HFF-Myc (cell line): ENCODE data around the gene DLGAP1.

Experiments used
- DNase-seq: peaks from one replicate; pipeline ENCODE4 v3.0.0-alpha.2; 2011; ENCODE audit warnings: low read depth; ENCODE audit errors: extremely low read depth
- H3K4me3 ChIP-seq: replicated peaks from 2 replicates; pipeline ENCODE4 v1.5.1; 2011; ENCODE audit warnings: low read depth, mild to moderate bottlenecking, control low read depth, low read length
- CTCF ChIP-seq: IDR thresholded peaks from 2 replicates; pipeline ENCODE4 v1.5.1; 2012; ENCODE audit warnings: mild to moderate bottlenecking, low read depth, low read length, control low read depth; ENCODE audit errors: missing control alignments

DLGAP1 gene

GRCh38 chr18:3960142-3960541 is 495.0 kb downstream of the DLGAP1 start:
- H3K4me3 ChIP-seq, result no peak overlapping the region
- no peak for DNase-seq
- no peak for TF ChIP-seq CTCF

- no peak overlapping the region for H3K4me3 ChIP-seq
- no peak for TF ChIP-seq CTCF
- DNase-seq, result no peak
These were observed 503.1 kb downstream of the DLGAP1 start for GRCh38 chr18:3952031-3952430.

GRCh38 chr18:3950668-3951404 is 504.3 kb downstream of the DLGAP1 start:
- no peak overlapping the region for H3K4me3 ChIP-seq
- DNase-seq, result no peak
- no peak for TF ChIP-seq CTCF

GRCh38 chr18:3948958-3949357 is 506.1 kb downstream of the DLGAP1 start:
- no peak for DNase-seq
- TF ChIP-seq CTCF, result no peak
- H3K4me3 ChIP-seq, result no peak overlapping the region

- no peak for TF ChIP-seq CTCF
- no peak for DNase-seq
These were observed 507.7 kb downstream of the DLGAP1 start for GRCh38 chr18:3947383-3947782.

GRCh38 chr18:3935305-3935704 is 519.8 kb downstream of the DLGAP1 start:
- peak; percentile 12 for DNase-seq
- TF ChIP-seq CTCF, result no peak
- H3K4me3 ChIP-seq, result no peak overlapping the region

More at GRCh38 chr18:3947383-3947782, 507.7 kb downstream of the DLGAP1 start:
- no peak overlapping the region for H3K4me3 ChIP-seq

GRCh38 chr18:3932276-3932675 is 522.8 kb downstream of the DLGAP1 start:
- no peak for DNase-seq
- no peak for TF ChIP-seq CTCF
- H3K4me3 ChIP-seq, result no peak overlapping the region
